A549 treated with Mapracorat at 1 μM for 4 hours (cell line): ENCODE data around the gene DBN1. TPM values are rescaled to one million over a fixed set of nuclear protein-coding genes. Genes with fewer than 3 reads are reported as not detected.

Experiments used
- total RNA-seq: library from RNA; stranded (reverse); fragments of 200-300 nt; extraction: Qiagen RNA extraction; gene quantifications from 5 replicates; pipeline ENCODE4 v1.2.3, GENCODE V29; 2022

Gene DBN1
- 55.1 to 73.3 TPM (median 68.6 TPM) in 5 replicates for total RNA-seq

DNA sequence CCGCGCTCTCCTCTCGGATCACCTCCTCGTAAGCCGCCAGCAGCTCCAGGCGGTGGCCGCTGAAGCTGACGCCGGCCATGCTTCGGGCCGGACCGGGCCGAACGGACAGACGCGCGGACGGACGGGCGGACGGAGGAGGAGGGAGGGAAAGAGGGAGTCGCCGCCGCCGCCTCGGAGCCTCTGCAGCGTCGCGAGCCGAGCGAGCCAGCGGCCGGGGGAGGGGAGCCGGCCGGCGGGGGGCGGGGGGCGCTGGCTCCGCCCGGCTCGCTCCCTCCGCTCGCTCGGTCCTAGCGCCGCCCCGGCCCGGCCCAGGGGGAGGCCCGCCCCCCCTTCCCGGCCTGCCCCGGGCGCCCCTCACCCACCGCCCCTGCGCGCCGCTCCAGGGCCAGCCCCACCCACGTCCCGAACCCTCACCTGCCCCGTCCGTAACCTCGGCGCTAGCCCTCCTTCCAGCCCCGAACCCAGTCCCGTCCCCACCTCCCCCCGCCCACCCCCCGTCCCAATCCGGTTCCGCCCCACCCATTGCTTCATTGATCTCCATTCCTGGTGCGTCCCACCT lies at the start of gene DBN1:
DBN1 (minus strand) TSS at position 192 of the 559 bp plus-strand sequence; CDS start at position 79, 113 bp downstream.

DNA sequence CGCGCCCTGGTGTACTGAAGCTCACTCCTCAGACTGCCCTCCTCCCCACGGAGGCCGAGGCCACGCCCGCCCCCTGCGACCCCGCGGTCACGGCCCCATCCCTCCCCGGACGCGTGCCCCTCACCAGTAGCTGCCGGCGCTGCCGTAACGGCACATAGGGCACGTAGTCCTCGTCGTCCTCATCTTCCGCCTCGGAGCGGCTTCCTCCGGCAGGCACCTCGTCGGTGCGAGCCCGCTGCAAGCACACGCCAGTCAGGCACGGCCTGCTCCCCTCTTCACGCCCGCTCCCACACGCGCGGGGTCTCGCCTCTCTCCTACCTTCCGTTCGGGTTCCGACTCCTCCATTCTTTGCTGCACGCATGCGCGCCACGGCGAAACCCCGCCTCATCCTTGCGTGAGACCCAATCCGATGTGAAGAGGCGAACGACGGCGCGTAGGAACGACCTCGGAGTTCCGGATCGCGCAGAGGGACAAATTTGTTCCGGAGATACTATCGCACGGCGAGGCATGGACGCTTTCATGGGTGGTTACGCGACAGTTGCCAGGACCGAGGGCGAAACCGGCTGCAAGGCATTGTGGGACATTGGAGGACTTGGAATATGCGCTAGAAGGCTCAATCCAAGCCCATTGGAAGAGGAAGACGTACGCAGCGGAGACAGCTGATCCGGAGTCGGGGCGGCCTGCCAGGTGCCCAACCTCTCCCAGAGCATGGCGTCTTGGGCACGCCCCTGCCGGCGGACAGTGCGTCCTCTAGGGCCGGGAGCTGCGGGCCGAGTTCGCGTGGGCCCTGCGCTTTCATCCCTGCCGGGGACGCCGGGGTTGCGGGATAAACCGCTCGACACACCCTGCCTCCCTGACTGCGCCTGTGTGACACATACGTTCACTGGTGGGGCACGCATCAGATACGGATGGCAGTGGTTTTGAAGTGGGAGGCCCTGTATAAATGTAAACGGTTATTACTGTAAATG lies 43.5 kb upstream of the DBN1 start, which contains the start of gene DDX41:
DDX41 (minus strand) TSS at position 361 of the 968 bp plus-strand sequence; CDS start at position 345, 16 bp downstream.

DNA sequence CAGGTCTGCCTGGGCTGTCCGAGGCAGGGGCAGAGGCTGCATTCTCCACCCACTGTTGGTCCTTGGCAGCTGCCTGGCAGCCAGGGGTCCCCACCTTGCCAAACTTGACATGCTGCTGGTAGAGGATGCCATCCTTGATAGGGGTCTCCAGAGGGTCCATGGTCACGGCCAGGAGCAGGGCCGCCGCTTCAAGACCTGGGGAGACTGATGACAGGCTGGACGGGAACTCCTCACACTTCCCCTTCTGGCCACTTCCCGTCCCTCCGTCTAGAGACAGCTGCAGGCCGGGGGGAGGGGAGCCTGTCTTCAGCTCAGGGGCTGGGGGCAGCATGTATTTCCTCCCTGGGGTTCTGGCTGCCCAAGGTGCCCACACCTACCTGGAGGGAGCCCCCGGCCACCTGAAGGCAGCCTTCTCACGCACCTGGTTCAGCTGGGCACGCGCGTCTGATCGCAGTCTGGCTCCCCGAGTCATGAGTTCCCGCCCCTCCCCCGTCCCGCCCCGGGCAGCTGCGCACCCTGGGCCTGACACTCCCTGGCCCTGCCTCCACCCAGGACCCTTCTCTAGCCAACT lies 36.0 kb upstream of the DBN1 start, which contains the start of gene DOK3:
DOK3 (minus strand) TSS at position 446 of the 571 bp plus-strand sequence; CDS start at position 160, 286 bp downstream.

DNA sequence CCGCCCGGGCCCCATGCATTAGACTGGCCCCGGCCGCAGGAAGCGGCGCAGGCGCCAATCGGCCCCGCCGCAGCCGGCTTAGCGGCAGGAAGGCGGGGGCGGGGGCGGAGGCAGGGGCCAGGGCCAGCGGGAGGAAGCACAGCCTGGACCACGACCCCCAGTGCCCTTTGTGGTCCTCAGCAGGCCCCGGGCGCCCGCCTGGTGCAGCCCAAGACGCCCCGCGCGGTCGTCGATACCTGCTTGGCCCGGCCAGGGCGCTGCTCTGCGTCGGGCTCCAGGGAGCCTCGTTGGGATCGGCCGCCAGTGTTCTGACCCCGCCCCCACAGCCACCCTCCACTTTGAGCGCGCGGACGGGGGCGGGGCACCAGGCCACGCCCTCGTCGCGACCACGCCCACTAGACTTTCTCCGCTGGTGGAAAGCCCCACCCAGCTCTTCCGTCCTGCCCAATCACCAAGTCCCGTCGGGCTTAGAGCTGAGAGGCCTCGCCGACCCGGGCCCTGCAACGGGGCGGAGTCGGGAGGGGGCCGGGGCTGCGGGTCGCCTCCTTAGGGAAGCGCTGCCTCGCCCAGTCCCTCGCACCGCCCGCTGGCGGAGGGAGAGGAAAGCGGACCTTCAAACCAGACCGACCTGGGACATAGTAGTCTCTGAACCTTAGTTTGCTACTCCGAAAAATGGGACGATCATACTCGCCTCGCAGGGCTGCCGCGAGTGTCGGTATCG lies 24.0 kb upstream of the DBN1 start, which contains the start of gene PDLIM7:
PDLIM7 (minus strand) TSS at position 313 of the 721 bp plus-strand sequence. CDS start 1,092 bp downstream, outside the sequence.

DNA sequence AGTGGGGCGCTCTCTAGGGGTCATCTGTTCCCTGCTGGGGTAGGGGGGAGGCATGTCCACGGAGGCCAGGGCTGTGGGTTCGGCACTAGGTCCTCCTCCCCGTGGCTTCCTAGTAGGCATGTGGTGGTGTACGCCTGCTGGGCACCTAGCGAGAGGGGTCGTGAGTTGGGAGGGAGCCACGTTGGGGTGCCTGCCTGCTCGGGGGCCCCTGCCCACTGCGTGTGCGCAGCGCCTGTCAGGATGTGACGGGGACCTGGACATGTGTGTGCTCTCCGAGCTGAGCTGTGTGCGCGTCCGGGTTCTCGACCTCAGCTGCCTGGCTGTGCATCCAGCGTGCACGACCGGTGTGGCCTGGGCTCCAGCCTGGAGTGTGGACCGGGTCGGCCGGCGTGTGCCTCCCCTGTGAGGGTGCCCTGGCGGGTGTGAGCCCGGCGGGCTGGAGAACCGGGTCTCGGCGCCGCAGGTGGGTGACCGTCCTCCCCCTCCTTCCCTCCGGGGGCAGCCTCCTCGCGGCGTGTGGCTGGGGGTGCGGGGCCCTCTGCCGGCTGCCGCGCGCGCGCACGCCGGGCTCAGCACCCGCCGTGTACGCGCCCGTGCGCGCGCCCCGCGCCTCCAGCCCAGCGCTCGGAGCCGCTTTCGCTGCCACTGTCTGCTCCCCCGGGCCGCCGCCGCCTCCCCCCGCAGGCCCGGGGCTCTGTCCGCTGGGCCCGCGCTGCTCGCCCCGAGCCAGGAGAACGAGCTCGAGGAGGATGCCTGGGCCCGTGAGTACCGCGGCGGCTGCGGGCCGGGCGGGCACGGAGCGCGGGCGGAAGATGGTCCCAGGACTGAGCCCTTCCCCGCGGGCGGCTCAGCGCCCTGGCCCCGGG lies 27.0 kb downstream of the DBN1 start, which contains the start of gene PRR7:
PRR7 (plus strand) TSS at position 615 of the 866 bp plus-strand sequence. CDS start 8,254 bp downstream, outside the sequence.

DNA sequence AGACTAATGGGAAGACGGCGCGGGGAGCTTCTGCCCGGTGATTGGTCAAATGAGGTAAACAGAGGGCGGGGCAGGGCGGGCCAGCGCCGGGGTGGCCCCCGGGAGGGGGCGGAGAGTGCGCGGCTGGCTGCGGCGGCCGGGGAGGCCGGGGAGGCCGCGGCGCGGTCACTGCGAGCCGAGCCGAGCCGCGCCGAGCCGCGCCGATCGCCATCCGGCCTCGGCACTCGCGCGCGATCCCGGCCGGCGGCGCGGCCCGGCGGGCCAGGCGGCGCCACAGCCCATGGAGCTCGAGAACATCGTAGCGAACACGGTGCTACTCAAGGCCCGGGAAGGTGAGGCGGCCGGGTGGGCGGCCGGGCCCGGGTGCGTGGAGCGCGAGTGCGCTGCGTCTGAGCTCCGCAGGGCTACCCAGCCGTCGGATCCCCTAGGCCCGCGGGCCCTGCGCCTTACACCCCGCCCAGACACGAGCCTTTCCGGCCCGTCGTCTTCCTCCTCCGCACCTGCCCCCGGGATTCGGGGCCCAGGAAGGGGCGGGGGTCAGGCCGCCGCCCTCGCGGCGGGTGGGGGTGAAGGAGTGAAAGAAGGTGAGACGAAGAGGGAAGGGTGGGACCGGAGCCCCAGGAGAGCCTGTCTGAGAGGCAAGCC lies 46.7 kb downstream of the DBN1 start, which contains the start of gene GRK6:
GRK6 (plus strand) TSS at position 111 of the 645 bp plus-strand sequence; CDS start at position 281, 170 bp downstream.

DNA sequence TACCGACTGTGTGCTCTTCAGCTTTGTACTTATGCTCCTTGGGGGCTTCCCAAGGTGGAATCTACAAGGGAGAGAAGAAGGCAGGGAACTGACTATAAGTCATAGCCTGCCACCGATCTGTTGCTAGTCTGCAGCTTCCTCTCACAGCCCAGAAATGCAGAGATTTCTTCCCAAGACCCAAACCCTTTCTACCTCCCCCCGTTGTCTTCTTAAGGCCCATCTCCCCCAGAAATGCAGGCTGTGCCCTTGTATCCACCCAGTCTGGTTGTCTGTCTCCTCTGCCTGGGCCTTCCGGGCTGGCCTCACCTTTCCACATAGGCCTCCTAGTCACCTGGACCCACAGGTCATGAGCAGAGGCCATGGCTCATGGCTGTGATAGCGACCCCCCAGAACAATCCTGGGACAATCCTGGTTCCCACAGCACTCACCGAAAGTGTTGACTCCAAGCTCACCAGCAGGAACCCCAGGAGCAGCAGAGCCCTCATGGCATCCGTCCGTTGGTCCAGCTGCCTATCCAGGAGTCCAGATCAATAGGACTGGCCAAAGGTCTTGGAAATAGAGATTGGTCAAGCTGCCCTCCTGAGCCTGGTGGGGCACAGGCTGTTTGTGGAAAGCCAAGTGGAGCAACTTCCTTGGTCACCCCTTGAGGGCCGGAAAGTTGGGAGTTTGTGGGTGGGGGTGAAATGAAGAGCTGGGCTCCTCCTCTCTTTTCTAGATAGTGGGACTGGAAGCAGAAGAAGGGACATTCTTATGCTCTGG lies 64.2 kb downstream of the DBN1 start, which contains the start of gene F12:
F12 (minus strand) TSS at position 522 of the 759 bp plus-strand sequence; CDS start at position 485, 37 bp downstream.

Other genes starting within 250 kb of the DBN1 start
- gene RAB24, start 169.9 kb downstream of the DBN1 start, total RNA-seq, result 20.1 to 26.7 TPM (median 24.3 TPM) in 5 replicates
- gene PRELID1, start 169.8 kb downstream of the DBN1 start, total RNA-seq, result 283 to 398 TPM (median 374 TPM) in 5 replicates
- 14.2 to 23.9 TPM (median 16.8 TPM) in 5 replicates for gene MXD3, start 161.7 kb downstream of the DBN1 start, total RNA-seq
- gene LMAN2, start 122.0 kb downstream of the DBN1 start, total RNA-seq, result 179 to 207 TPM (median 194 TPM) in 5 replicates
- 3.6 to 6.4 TPM (median 4.8 TPM) in 5 replicates for gene RGS14, start 115.7 kb downstream of the DBN1 start, total RNA-seq
- gene SLC34A1, start 89.2 kb downstream of the DBN1 start, total RNA-seq, result not detected in 5 replicates
- gene PFN3, start 73.0 kb downstream of the DBN1 start, total RNA-seq, result not detected in 5 replicates
- gene F12, start 64.1 kb downstream of the DBN1 start, total RNA-seq, result 14.4 to 25.7 TPM (median 24.1 TPM) in 5 replicates
- gene GRK6, start 47.0 kb downstream of the DBN1 start, total RNA-seq, result 20.0 to 30.1 TPM (median 25.9 TPM) in 5 replicates
- gene PRR7, start 26.8 kb downstream of the DBN1 start, total RNA-seq, result 14.7 to 37.7 TPM (median 32.5 TPM) in 5 replicates
- 76.0 to 92.7 TPM (median 83.9 TPM) in 5 replicates for gene PDLIM7, start 24.0 kb upstream of the DBN1 start, total RNA-seq
- gene DOK3, start 36.2 kb upstream of the DBN1 start, total RNA-seq, result 2.8 to 6.3 TPM (median 4.0 TPM) in 5 replicates
- 105 to 149 TPM (median 139 TPM) in 5 replicates for gene DDX41, start 43.3 kb upstream of the DBN1 start, total RNA-seq
- gene FAM193B, start 80.9 kb upstream of the DBN1 start, total RNA-seq, result 25.2 to 32.8 TPM (median 29.0 TPM) in 5 replicates
- gene TMED9, start 118.6 kb upstream of the DBN1 start, total RNA-seq, result 270 to 298 TPM (median 275 TPM) in 5 replicates
- 20.2 to 29.4 TPM (median 27.6 TPM) in 5 replicates for gene B4GALT7, start 126.5 kb upstream of the DBN1 start, total RNA-seq